ENCODE data around the gene PDE3B. TPM values are rescaled to one million over a fixed set of nuclear protein-coding genes. Genes with fewer than 3 reads are reported as not detected.

The PDE3B gene
- total RNA-seq, 3 donors from 2014 or later (not counting 1 experiment from before 2014, with no cell fraction given) = 18.2 to 42.3 (median 34.5) TPM

GRCh38 chr11:14906578-14906977 lies 263.0 kb downstream of the PDE3B start:
- Mint-ChIP-seq H3K27ac (peak overlapping the region; percentile 74 to 92), H3K27me3 (ENCODE audit: low read depth in 2 of 2) (peaks cover 0 to 5% of the 10 kb centered on the region in 2 donors), H3K4me3 (peak overlapping the region; percentile 50), H3K36me3 (no peaks in the 10 kb centered on the region), H3K9me3 (no peaks in the 10 kb centered on the region), H3K4me1 (peaks cover 37 to 38% of the 10 kb centered on the region in 2 donors)
- Histone ChIP-seq H3K4me1 (ENCODE audit: control insufficient read depth, insufficient read depth, low read length) (peaks cover 28% of the 10 kb centered on the region), H3K4me3 (ENCODE audit: low read length) (no peak overlapping the region), H3K36me3 (ENCODE audit: control insufficient read depth, insufficient read depth, low read length) (no peaks in the 10 kb centered on the region), H3K27me3 (ENCODE audit: control insufficient read depth, insufficient read depth, low read length) (no peaks in the 10 kb centered on the region), H3K9me3 (ENCODE audit: control insufficient read depth, insufficient read depth, low read length) (no peaks in the 10 kb centered on the region), H3K27ac (ENCODE audit: low read length) (no peak overlapping the region)
- no peak for TF ChIP-seq CTCF (IDR thresholded peaks at IDR 0.05)
- ATAC-seq (no peak), DNase-seq (no peak)
- 81% methylated on average over 5 of the region's 5 CpGs for WGBS (ENCODE audit: insufficient coverage)
- intact Hi-C loops (cut with micrococcal nuclease) = loop anchor here (5.0 kb wide), 1 partner anchor 101 kb away; no protein-coding TSS in a partner anchor

DNA sequence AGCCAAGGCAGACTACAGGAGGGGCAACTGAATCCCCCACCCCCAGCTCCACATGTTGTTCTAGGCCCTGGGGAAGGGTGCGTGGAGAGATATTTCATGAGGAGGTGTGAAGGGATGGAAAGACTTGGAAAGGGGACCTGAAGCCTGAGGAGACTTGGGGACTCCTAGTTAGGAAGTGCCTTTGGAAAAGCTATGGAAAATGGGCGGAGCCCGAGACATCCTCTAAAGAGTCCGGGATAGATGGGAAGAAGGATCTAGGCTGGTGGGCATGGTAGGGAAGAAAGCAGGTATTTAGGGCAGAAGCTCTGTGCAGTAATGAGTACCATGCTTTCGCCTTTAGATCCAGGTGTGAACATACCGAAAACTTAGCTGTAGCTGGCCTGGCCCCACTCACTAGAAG lies 263.4 kb downstream of the PDE3B start:
- peaks cover 0 to 10% of the 10 kb centered on the region in 2 donors for H3K27me3 Mint-ChIP-seq (ENCODE audit: low read depth in 2 of 2)
- H3K4me1 Mint-ChIP-seq = peaks cover 37 to 38% of the 10 kb centered on the region in 2 donors
- Histone ChIP-seq H3K27me3 (ENCODE audit: control insufficient read depth, insufficient read depth, low read length) (no peaks in the 10 kb centered on the region), H3K27ac (ENCODE audit: low read length) (no peak overlapping the region), H3K36me3 (ENCODE audit: control insufficient read depth, insufficient read depth, low read length) (no peaks in the 10 kb centered on the region), H3K4me1 (ENCODE audit: control insufficient read depth, insufficient read depth, low read length) (peaks cover 28% of the 10 kb centered on the region), H3K4me3 (ENCODE audit: low read length) (no peak overlapping the region), H3K9me3 (ENCODE audit: control insufficient read depth, insufficient read depth, low read length) (no peaks in the 10 kb centered on the region)
- intact Hi-C loops (cut with micrococcal nuclease) = loop anchor here (1.0 to 5.0 kb wide), 3 partner anchors 100 to 370 kb away; no protein-coding TSS in a partner anchor
- DNase-seq (peak in 1 of 2 donors; percentile 14), ATAC-seq (no peak)
- H3K9me3 Mint-ChIP-seq = no peaks in the 10 kb centered on the region
- peak overlapping the region; percentile 35 for H3K4me3 Mint-ChIP-seq
- 96% methylated on average over 6 of the region's 6 CpGs for WGBS (ENCODE audit: insufficient coverage)
- no peak for TF ChIP-seq CTCF (IDR thresholded peaks at IDR 0.05)
- H3K27ac Mint-ChIP-seq = peak overlapping the region in 1 of 2 donors; percentile 92
- no peaks in the 10 kb centered on the region for H3K36me3 Mint-ChIP-seq

GRCh38 chr11:14907411-14908213 lies 264.0 kb downstream of the PDE3B start:
- H3K4me3 ChIP-seq (ENCODE audit: low read length) = no peak overlapping the region
- H3K9me3 ChIP-seq (ENCODE audit: control insufficient read depth, insufficient read depth, low read length) = no peaks in the 10 kb centered on the region
- peak; percentile 86 to 92 for DNase-seq
- H3K27me3 Mint-ChIP-seq (ENCODE audit: low read depth in 2 of 2) = peaks cover 0 to 16% of the 10 kb centered on the region in 2 donors
- intact Hi-C loops (cut with micrococcal nuclease) = loop anchor here (1.0 to 5.0 kb wide), 5 partner anchors 100 to 370 kb away; no protein-coding TSS in a partner anchor
- peaks cover 28% of the 10 kb centered on the region for H3K4me1 ChIP-seq (ENCODE audit: control insufficient read depth, insufficient read depth, low read length)
- H3K36me3 ChIP-seq (ENCODE audit: control insufficient read depth, insufficient read depth, low read length) = no peaks in the 10 kb centered on the region
- H3K27ac Mint-ChIP-seq = peak overlapping the region in 1 of 2 donors; percentile 80
- H3K27ac ChIP-seq (ENCODE audit: low read length) = no peak overlapping the region
- H3K4me1 Mint-ChIP-seq = peaks cover 37 to 38% of the 10 kb centered on the region in 2 donors
- H3K9me3 Mint-ChIP-seq = no peaks in the 10 kb centered on the region
- no peaks in the 10 kb centered on the region for H3K36me3 Mint-ChIP-seq
- H3K4me3 Mint-ChIP-seq = no peak overlapping the region
- H3K27me3 ChIP-seq (ENCODE audit: control insufficient read depth, insufficient read depth, low read length) = no peaks in the 10 kb centered on the region
- 44% methylated on average over 13 of the region's 13 CpGs for WGBS (ENCODE audit: insufficient coverage)
- ATAC-seq = peak; percentile 63 to 80 (median 66)
- TF ChIP-seq CTCF (IDR thresholded peaks at IDR 0.05) = peak; percentile 94

Measured in natural killer cell (primary cell).